Spleen (tissue), 7 donors: ENCODE results near the gene ETNK1.

Source experiments
- POLR2A ChIP-seq, 3 donors: fragments of 450-650 bp; IDR thresholded peaks; one replicate each; pipeline ENCODE4 v1.5.1; 2017; ENCODE audit warnings: antibody characterized with exemption in 3 of 3, mild to moderate bottlenecking in 1 of 3
- TF ChIP-seq, protein P1 (sequence below), 11 experiments: fragments of 200-600 bp in 7 of 11; fragments of 450-650 bp in 4 of 11; sonication (generic) in 4 of 11; IDR thresholded peaks in 8 of 11; conservative IDR thresholded peaks in 3 of 11; 1 replicate in 7 of 11; 2 replicates in 4 of 11; pipeline versions ENCODE4 v1.4.0 to v1.8.0; 2016 to 2021; ENCODE audit warnings: antibody characterized with exemption in 11 of 11, inconsistent platforms in 4 of 11, mild to moderate bottlenecking in 1 of 11
- donor health status: DM: no; HTN: no; CAD: no; lungs with moderate emphysema.
- donor health status: DM: no; HTN: no; CAD: no.
- donor health status: DM: no; HTN: no; CAD: no.

- TF ChIP-seq, protein P1, sequence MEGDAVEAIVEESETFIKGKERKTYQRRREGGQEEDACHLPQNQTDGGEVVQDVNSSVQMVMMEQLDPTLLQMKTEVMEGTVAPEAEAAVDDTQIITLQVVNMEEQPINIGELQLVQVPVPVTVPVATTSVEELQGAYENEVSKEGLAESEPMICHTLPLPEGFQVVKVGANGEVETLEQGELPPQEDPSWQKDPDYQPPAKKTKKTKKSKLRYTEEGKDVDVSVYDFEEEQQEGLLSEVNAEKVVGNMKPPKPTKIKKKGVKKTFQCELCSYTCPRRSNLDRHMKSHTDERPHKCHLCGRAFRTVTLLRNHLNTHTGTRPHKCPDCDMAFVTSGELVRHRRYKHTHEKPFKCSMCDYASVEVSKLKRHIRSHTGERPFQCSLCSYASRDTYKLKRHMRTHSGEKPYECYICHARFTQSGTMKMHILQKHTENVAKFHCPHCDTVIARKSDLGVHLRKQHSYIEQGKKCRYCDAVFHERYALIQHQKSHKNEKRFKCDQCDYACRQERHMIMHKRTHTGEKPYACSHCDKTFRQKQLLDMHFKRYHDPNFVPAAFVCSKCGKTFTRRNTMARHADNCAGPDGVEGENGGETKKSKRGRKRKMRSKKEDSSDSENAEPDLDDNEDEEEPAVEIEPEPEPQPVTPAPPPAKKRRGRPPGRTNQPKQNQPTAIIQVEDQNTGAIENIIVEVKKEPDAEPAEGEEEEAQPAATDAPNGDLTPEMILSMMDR (IDR thresholded peaks at IDR 0.05 in 8 of 11, conservative IDR thresholded peaks at IDR 0.05 in 3 of 11): no peak
- no peak for TF ChIP-seq POLR2A (IDR thresholded peaks at IDR 0.05)
Observed at GRCh38 chr12:22626406-22626805, 1.4 kb downstream of the ETNK1 start.
